Measurements from ENCODE around the gene PHACTR3. TPM values are rescaled to one million over a fixed set of nuclear protein-coding genes. Genes with fewer than 3 reads are reported as not detected.
A peak's percentile ranks its signal among the peaks of the same experiment; 100 is the strongest.
"Not testable (repeated sequence)": the region's sequence is repeated elsewhere in the genome, so short reads cannot be mapped to it uniquely, and the experiment has no call there.

The PHACTR3 gene
- total RNA-seq, 3 donors from 2014 or later: 0.41 to 3.4 (median 1.1) TPM

- Histone ChIP-seq H3K36me3 (ENCODE audit: low read depth) (no peaks in the 10 kb centered on the region), H3K4me1 (ENCODE audit: low read depth) (no peaks in the 10 kb centered on the region), H3K9me3 (no peaks in the 10 kb centered on the region), H3K4me3 (no peak overlapping the region)
- intact Hi-C loops (cut with DNase I, micrococcal nuclease): no loop called here
- ATAC-seq: peak; percentile 48
- DNase-seq: no peak
- peak; percentile 41 for TF ChIP-seq CTCF (IDR thresholded peaks at IDR 0.05)
Observed at GRCh38 chr20:59850018-59850641, 245.8 kb downstream of the PHACTR3 start.

GRCh38 chr20:59856526-59856925 is 252.2 kb downstream of the PHACTR3 start:
- DNase-seq; H3K4me3 ChIP-seq; ATAC-seq; H3K4me1 ChIP-seq (ENCODE audit: low read depth); intact Hi-C loops (cut with DNase I, micrococcal nuclease); H3K36me3 ChIP-seq (ENCODE audit: low read depth); H3K9me3 ChIP-seq: not testable (repeated sequence)

GRCh38 chr20:59856941-59857340 is 252.6 kb downstream of the PHACTR3 start:
- ATAC-seq; DNase-seq; H3K36me3 ChIP-seq (ENCODE audit: low read depth); H3K9me3 ChIP-seq; H3K4me1 ChIP-seq (ENCODE audit: low read depth); intact Hi-C loops (cut with DNase I, micrococcal nuclease); H3K4me3 ChIP-seq: not testable (repeated sequence)

- ATAC-seq (no peak), DNase-seq (no peak)
- Histone ChIP-seq H3K4me3 (no peak overlapping the region), H3K9me3 (no peaks in the 10 kb centered on the region), H3K36me3 (ENCODE audit: low read depth) (no peaks in the 10 kb centered on the region), H3K4me1 (ENCODE audit: low read depth) (no peaks in the 10 kb centered on the region)
- TF ChIP-seq CTCF (IDR thresholded peaks at IDR 0.05): no peak
- intact Hi-C loops (cut with DNase I, micrococcal nuclease): no loop called here
Observed at GRCh38 chr20:59857966-59858365, 253.6 kb downstream of the PHACTR3 start.

- intact Hi-C loops (cut with DNase I, micrococcal nuclease): no loop called here
- DNase-seq (no peak), ATAC-seq (no peak)
- no peak overlapping the region for H3K4me3 ChIP-seq
- no peaks in the 10 kb centered on the region for H3K4me1 ChIP-seq (ENCODE audit: low read depth)
- no peaks in the 10 kb centered on the region for H3K9me3 ChIP-seq
- TF ChIP-seq CTCF (IDR thresholded peaks at IDR 0.05): no peak
- H3K36me3 ChIP-seq (ENCODE audit: low read depth): no peaks in the 10 kb centered on the region
Observed at GRCh38 chr20:59858425-59858824, 254.1 kb downstream of the PHACTR3 start.

GRCh38 chr20:59861401-59861800 is 257.1 kb downstream of the PHACTR3 start:
- no peak for DNase-seq
- Histone ChIP-seq H3K9me3 (no peaks in the 10 kb centered on the region), H3K36me3 (ENCODE audit: low read depth) (no peaks in the 10 kb centered on the region), H3K4me3 (no peak overlapping the region), H3K4me1 (ENCODE audit: low read depth) (no peaks in the 10 kb centered on the region)
- ATAC-seq: no peak
- no peak for TF ChIP-seq CTCF (IDR thresholded peaks at IDR 0.05)
- intact Hi-C loops (cut with DNase I, micrococcal nuclease): no loop called here

- DNase-seq (no peak), ATAC-seq (no peak)
- Histone ChIP-seq H3K4me1 (ENCODE audit: low read depth) (no peaks in the 10 kb centered on the region), H3K9me3 (no peaks in the 10 kb centered on the region), H3K4me3 (no peak overlapping the region), H3K36me3 (ENCODE audit: low read depth) (no peaks in the 10 kb centered on the region)
- no peak for TF ChIP-seq CTCF (IDR thresholded peaks at IDR 0.05)
- intact Hi-C loops (cut with DNase I, micrococcal nuclease): no loop called here
Observed at GRCh38 chr20:59863058-59863457, 258.7 kb downstream of the PHACTR3 start.
